Neural crest cell (in vitro differentiated cells): Measurements from ENCODE around the gene DCC. TPM values are rescaled to one million over a fixed set of nuclear protein-coding genes. Genes with fewer than 3 reads are reported as not detected.

Experiments
- DNase-seq: peaks from one replicate; pipeline ENCODE4 v3.0.0; 2021; ENCODE audit warnings: low read depth, mixed read lengths, low spot score
- H3K27ac Mint-ChIP-seq: one replicate; pipeline ENCODE4 v1.8.0; 2021; ENCODE audit warnings: mild to moderate bottlenecking, mixed read lengths; ENCODE audit not compliant: unreplicated experiment
- H3K27me3 Mint-ChIP-seq: 2 replicates; pipeline ENCODE4 v1.8.0; 2021; ENCODE audit warnings: low read depth, mild to moderate bottlenecking, mixed read lengths
- H3K36me3 Mint-ChIP-seq: 2 replicates; pipeline ENCODE4 v1.8.0; 2021; ENCODE audit warnings: low read depth, mild to moderate bottlenecking, mixed read lengths
- H3K4me1 Mint-ChIP-seq: 2 replicates; pipeline ENCODE4 v1.8.0; 2021; ENCODE audit warnings: mixed read lengths
- H3K4me3 Mint-ChIP-seq: one replicate; pipeline ENCODE4 v1.8.0; 2021; ENCODE audit warnings: mild to moderate bottlenecking, mixed read lengths
- H3K9me3 Mint-ChIP-seq: 2 replicates; pipeline ENCODE4 v1.8.0; 2021; ENCODE audit warnings: mixed read lengths
- total RNA-seq: library from RNA; stranded (reverse); gene quantifications from 2 replicates; pipeline ENCODE4 v1.2.1, GENCODE V29; 2021
- TF ChIP-seq, protein P1 (sequence below): fragments of 200-600 bp; sonication (generic); conservative IDR thresholded peaks from 2 replicates; pipeline ENCODE4 v1.5.0; 2021; ENCODE audit warnings: antibody characterized with exemption, mild to moderate bottlenecking

Gene DCC
- total RNA-seq, 1 donor from 2014 or later, result 10.1 TPM

DNA sequence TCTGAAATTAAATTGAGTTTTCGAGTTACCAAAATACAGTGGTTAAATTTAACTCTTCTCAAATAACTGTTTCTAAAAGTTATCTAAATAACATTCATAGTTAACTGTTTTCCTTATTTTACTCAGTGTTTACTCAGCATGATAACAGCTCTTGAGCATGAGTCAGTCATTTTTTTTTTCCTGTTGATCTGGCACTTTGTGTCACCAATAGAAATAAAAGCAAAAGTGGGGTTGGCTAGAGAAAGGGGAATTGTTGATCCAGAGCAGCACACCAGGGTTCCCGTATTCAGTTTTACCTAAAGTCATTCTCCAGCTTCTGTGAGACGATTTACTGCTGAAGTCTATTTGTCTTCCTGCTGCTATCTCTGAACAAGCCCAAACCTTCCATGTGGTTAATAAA, 851.6 kb downstream of the DCC start:
- TF ChIP-seq, protein P1, sequence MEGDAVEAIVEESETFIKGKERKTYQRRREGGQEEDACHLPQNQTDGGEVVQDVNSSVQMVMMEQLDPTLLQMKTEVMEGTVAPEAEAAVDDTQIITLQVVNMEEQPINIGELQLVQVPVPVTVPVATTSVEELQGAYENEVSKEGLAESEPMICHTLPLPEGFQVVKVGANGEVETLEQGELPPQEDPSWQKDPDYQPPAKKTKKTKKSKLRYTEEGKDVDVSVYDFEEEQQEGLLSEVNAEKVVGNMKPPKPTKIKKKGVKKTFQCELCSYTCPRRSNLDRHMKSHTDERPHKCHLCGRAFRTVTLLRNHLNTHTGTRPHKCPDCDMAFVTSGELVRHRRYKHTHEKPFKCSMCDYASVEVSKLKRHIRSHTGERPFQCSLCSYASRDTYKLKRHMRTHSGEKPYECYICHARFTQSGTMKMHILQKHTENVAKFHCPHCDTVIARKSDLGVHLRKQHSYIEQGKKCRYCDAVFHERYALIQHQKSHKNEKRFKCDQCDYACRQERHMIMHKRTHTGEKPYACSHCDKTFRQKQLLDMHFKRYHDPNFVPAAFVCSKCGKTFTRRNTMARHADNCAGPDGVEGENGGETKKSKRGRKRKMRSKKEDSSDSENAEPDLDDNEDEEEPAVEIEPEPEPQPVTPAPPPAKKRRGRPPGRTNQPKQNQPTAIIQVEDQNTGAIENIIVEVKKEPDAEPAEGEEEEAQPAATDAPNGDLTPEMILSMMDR, result no peak
- Mint-ChIP-seq H3K4me1 (no peaks in the 10 kb centered on the region), H3K27me3 (no peaks in the 10 kb centered on the region), H3K27ac (no peak overlapping the region), H3K4me3 (no peak overlapping the region), H3K36me3 (no peaks in the 10 kb centered on the region), H3K9me3 (no peaks in the 10 kb centered on the region)
- DNase-seq, result no peak

DNA sequence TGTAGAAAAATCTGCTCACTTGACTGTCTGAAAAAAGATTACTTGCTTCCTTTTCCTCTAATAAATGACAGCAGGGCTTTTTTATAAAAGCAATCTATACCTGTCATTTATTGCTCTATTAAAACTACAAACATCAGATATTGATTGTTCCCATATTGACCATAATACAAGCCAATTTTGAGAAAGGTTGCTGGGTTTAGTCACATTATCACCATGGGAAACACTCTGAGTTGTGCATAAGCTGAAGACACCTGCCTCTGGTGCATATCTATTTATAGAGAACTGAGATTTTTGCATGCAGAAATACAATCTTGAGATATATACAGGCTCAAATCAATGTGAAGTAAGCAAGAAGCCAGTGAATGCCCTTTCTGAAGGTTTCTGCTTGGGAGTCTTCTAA, 853.9 kb downstream of the DCC start:
- no peak overlapping the region for H3K27ac Mint-ChIP-seq
- no peaks in the 10 kb centered on the region for H3K4me1 Mint-ChIP-seq

DNA sequence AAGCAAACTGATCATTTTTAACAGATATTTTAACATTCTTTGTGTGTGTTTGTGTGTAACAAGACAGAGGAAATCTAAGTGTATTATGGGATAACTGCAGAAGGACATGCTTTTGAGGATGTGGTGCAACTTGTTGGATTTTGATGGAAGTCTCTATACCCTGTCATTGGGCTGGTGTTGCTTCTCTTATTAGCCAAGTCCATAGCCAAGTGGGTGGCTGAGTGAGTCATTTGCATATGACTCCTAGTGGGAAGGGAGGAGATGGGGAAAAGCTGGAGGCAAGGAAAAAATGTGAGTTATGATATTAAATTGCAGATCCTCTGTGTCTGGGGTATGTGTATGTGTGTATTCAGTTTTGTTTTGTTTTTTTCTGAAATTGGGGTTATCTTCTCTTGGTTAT, 879.9 kb downstream of the DCC start:
- Mint-ChIP-seq H3K4me1 (no peaks in the 10 kb centered on the region), H3K27me3 (no peaks in the 10 kb centered on the region), H3K36me3 (no peaks in the 10 kb centered on the region), H3K9me3 (no peaks in the 10 kb centered on the region), H3K4me3 (no peak overlapping the region), H3K27ac (no peak overlapping the region)
- TF ChIP-seq, protein P1, result no peak
- no peak for DNase-seq

More for the DNA sequence above, 853.9 kb downstream of the DCC start:
- no peaks in the 10 kb centered on the region for H3K27me3 Mint-ChIP-seq
- no peak overlapping the region for H3K4me3 Mint-ChIP-seq
- no peaks in the 10 kb centered on the region for H3K36me3 Mint-ChIP-seq
- H3K9me3 Mint-ChIP-seq, result no peaks in the 10 kb centered on the region
- DNase-seq, result no peak
- TF ChIP-seq, protein P1, result no peak

DNA sequence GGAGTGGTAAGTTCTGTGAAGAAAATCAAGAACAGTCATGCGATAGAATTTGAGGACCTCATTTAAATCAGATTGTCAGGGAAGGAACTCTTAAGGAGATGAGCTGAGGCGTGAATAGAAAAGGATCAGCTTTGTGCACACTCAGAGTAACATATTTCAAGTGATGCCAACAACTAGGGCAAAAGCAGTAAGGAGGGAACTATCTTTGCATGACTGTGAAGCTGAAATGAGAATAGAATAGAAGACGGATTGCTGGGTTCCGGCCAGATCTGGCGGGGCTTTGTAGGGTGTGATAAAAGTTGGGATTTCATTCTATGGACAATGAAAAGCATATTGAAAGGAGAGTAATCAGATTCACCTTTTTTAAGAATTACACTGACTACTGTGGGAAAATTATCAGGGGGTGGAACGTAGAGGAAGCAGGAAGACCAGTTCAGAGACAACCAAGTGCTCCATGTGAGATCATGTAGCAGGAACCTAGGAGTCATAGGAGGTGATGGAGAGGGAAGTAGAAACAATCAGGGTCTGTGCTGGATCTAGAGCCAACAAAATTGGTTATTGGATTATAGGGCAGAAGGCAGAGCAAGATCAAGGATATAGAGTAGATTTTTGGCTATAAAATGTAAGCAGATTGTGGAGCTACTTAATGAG, 884.3 kb downstream of the DCC start:
- Mint-ChIP-seq H3K36me3 (no peaks in the 10 kb centered on the region), H3K27ac (no peak overlapping the region), H3K4me3 (no peak overlapping the region), H3K9me3 (no peaks in the 10 kb centered on the region), H3K4me1 (no peaks in the 10 kb centered on the region), H3K27me3 (no peaks in the 10 kb centered on the region)
- DNase-seq, result no peak
- TF ChIP-seq, protein P1, result no peak

DNA sequence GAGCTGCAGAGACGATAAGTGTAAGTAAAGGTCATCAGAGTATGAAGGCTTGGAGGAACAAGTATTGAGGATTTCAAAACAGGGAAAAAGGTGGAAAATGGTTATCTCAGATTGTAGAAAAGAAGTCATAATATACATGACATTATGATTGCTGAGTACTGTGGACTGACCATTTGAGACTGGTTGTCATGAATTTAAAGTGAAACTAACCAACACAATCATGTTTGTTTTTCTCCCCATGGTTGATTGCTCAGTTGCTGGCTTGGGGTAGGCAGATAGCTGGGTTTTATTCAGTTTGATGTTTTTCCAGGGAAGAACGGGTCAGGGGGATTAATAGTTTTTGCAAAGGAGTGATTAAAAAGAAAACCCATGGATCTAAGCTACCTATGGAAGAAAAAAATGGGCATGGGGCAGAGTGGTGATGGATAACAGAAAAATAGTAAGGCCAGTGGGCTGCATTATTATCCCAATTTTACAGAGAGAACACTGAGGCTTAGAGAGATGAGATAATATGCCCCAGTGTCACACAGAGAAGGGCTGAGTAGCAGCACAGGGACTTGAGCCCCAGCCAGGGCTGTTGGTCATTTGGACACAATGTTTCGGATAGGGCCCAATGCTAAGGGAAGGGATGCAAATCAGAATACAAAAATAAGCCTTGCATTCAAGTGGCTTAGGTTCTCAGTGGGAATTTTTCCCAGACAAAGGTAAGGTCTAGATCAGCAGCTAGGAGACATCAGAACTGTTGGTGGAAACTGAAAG, 885.7 kb downstream of the DCC start:
- DNase-seq, result no peak
- Mint-ChIP-seq H3K36me3 (no peaks in the 10 kb centered on the region), H3K27me3 (no peaks in the 10 kb centered on the region), H3K9me3 (no peaks in the 10 kb centered on the region), H3K4me3 (no peak overlapping the region), H3K4me1 (no peaks in the 10 kb centered on the region), H3K27ac (no peak overlapping the region)
- TF ChIP-seq, protein P1, result no peak
